OCI-LY3 (cell line): ENCODE data around the gene MYL5.

Source experiments
- CTCF ChIP-seq: fragments of 200-600, 300-600 bp; sonication (generic); IDR thresholded peaks from 2 replicates; pipeline ENCODE4 v1.5.1; 2014; ENCODE audit warnings: antibody characterized with exemption, low read length, low read depth
- EZH2phosphoT487 ChIP-seq: fragments of 200-600 bp; shearing (Covaris generic); IDR thresholded peaks from 2 replicates; pipeline ENCODE4 v1.6.1; 2018; ENCODE audit warnings: antibody characterized with exemption, mixed run types, low read depth

GRCh38 chr4:722169-722725, 47.9 kb downstream of the MYL5 start:
- TF ChIP-seq CTCF = no peak
- no peak for TF ChIP-seq EZH2phosphoT487
